Effector memory CD4-positive, alpha-beta T cell (primary cell): ENCODE measurements around the gene NSD1.
"Not testable (repeated sequence)": the region's sequence is repeated elsewhere in the genome, so short reads cannot be mapped to it uniquely, and the experiment has no call there.

Experiments used
- DNase-seq, 3 donors: peaks; one replicate each; pipeline ENCODE4 v3.0.0-alpha.2; 2020
- H3K27ac ChIP-seq: 2 replicates; pipeline ENCODE4 v1.7.0; 2013; ENCODE audit warnings: mild to moderate bottlenecking, low read length, moderate library complexity; ENCODE audit not compliant: insufficient read depth, poor library complexity, severe bottlenecking
- H3K27me3 ChIP-seq: replicated peaks from 2 replicates; pipeline ENCODE4 v1.7.0; 2013; ENCODE audit warnings: mild to moderate bottlenecking, low read length; ENCODE audit not compliant: insufficient read depth, control insufficient read depth, poor library complexity, severe bottlenecking
- H3K36me3 ChIP-seq: 2 replicates; pipeline ENCODE4 v1.7.0; 2013; ENCODE audit warnings: mild to moderate bottlenecking, low read length, moderate library complexity; ENCODE audit not compliant: control insufficient read depth, insufficient read depth
- H3K4me1 ChIP-seq: 2 replicates; pipeline ENCODE4 v1.7.0; 2013; ENCODE audit warnings: low read length, mild to moderate bottlenecking; ENCODE audit not compliant: control insufficient read depth, insufficient read depth, poor library complexity, severe bottlenecking
- H3K4me3 ChIP-seq: 2 replicates; pipeline ENCODE4 v1.7.0; 2013; ENCODE audit warnings: low read length, low read depth, mild to moderate bottlenecking; ENCODE audit not compliant: insufficient read depth, poor library complexity, severe bottlenecking
- H3K9me3 ChIP-seq: 2 replicates; pipeline ENCODE4 v1.7.0; 2013; ENCODE audit warnings: mild to moderate bottlenecking, low read length, moderate library complexity; ENCODE audit not compliant: control insufficient read depth

The NSD1 gene

GRCh38 chr5:177249761-177250537 lies 116.4 kb downstream of the NSD1 start:
- Histone ChIP-seq H3K27ac (no peak overlapping the region), H3K9me3 (no peaks in the 10 kb centered on the region), H3K36me3 (peaks cover 57% of the 10 kb centered on the region), H3K4me3 (no peak overlapping the region), H3K4me1 (no peaks in the 10 kb centered on the region), H3K27me3 (no peaks in the 10 kb centered on the region)
- DNase-seq = no peak

GRCh38 chr5:177253252-177253651 lies 119.7 kb downstream of the NSD1 start:
- Histone ChIP-seq H3K9me3 (no peaks in the 10 kb centered on the region), H3K36me3 (peaks cover 51% of the 10 kb centered on the region), H3K4me3 (no peak overlapping the region), H3K27ac (no peak overlapping the region), H3K27me3 (no peaks in the 10 kb centered on the region), H3K4me1 (no peaks in the 10 kb centered on the region)
- DNase-seq = no peak

GRCh38 chr5:177256296-177256695 lies 122.7 kb downstream of the NSD1 start:
- Histone ChIP-seq H3K4me1 (no peaks in the 10 kb centered on the region), H3K36me3 (peaks cover 63% of the 10 kb centered on the region), H3K9me3 (no peaks in the 10 kb centered on the region), H3K4me3 (no peak overlapping the region), H3K27ac (no peak overlapping the region), H3K27me3 (no peaks in the 10 kb centered on the region)
- DNase-seq = no peak

- not testable (repeated sequence) for H3K27ac ChIP-seq, H3K4me3 ChIP-seq, H3K9me3 ChIP-seq, H3K27me3 ChIP-seq, DNase-seq, H3K4me1 ChIP-seq
- H3K36me3 ChIP-seq = peaks cover 59% of the 10 kb centered on the region
Measured at GRCh38 chr5:177258711-177259110, 125.1 kb downstream of the NSD1 start.

- H3K4me3 ChIP-seq = no peak overlapping the region
- no peaks in the 10 kb centered on the region for H3K27me3 ChIP-seq
- no peak overlapping the region for H3K27ac ChIP-seq
- H3K36me3 ChIP-seq = peaks cover 57% of the 10 kb centered on the region
- no peaks in the 10 kb centered on the region for H3K4me1 ChIP-seq
- no peak for DNase-seq
- no peaks in the 10 kb centered on the region for H3K9me3 ChIP-seq
Measured at GRCh38 chr5:177260961-177261360, 127.4 kb downstream of the NSD1 start.

GRCh38 chr5:177261510-177261909 lies 127.9 kb downstream of the NSD1 start:
- H3K27ac ChIP-seq = no peak overlapping the region
- no peaks in the 10 kb centered on the region for H3K9me3 ChIP-seq

DNA sequence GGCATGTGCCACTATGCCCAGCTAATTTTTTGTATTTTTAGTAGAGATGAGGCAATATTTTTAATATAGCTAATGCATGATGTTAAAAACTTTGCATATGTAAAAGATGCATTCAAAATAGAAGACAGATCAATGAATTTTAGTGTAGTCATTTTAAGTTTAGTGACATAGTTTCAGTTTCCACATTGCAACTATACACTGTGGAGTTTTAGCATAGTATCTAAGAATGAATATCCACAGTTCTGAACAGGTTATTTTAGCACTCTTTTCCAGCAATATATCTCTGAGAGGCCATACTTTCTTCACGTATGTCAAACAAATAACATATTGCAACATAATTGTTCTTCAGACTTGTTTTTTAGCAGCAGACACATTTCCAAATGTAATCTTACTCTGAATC lies 130.6 kb downstream of the NSD1 start:
- peaks cover 53% of the 10 kb centered on the region for H3K36me3 ChIP-seq

More at GRCh38 chr5:177261510-177261909, 127.9 kb downstream of the NSD1 start:
- H3K36me3 ChIP-seq = peaks cover 60% of the 10 kb centered on the region
- H3K4me3 ChIP-seq = no peak overlapping the region
- H3K4me1 ChIP-seq = no peaks in the 10 kb centered on the region
- DNase-seq = no peak
- no peaks in the 10 kb centered on the region for H3K27me3 ChIP-seq

GRCh38 chr5:177265395-177265794 lies 131.8 kb downstream of the NSD1 start:
- no peak for DNase-seq
- Histone ChIP-seq H3K4me1 (no peaks in the 10 kb centered on the region), H3K9me3 (no peaks in the 10 kb centered on the region), H3K36me3 (peaks cover 54% of the 10 kb centered on the region), H3K27me3 (no peaks in the 10 kb centered on the region), H3K4me3 (no peak overlapping the region), H3K27ac (no peak overlapping the region)

More for the DNA sequence above, 130.6 kb downstream of the NSD1 start:
- Histone ChIP-seq H3K27ac (no peak overlapping the region), H3K4me3 (no peak overlapping the region), H3K4me1 (no peaks in the 10 kb centered on the region), H3K9me3 (no peaks in the 10 kb centered on the region), H3K27me3 (no peaks in the 10 kb centered on the region)
- DNase-seq = no peak

GRCh38 chr5:177269232-177269895 lies 135.8 kb downstream of the NSD1 start:
- no peaks in the 10 kb centered on the region for H3K4me1 ChIP-seq
- DNase-seq = no peak
- no peaks in the 10 kb centered on the region for H3K27me3 ChIP-seq
- H3K27ac ChIP-seq = no peak overlapping the region
- H3K4me3 ChIP-seq = no peak overlapping the region
- peaks cover 53% of the 10 kb centered on the region for H3K36me3 ChIP-seq
- no peaks in the 10 kb centered on the region for H3K9me3 ChIP-seq

DNA sequence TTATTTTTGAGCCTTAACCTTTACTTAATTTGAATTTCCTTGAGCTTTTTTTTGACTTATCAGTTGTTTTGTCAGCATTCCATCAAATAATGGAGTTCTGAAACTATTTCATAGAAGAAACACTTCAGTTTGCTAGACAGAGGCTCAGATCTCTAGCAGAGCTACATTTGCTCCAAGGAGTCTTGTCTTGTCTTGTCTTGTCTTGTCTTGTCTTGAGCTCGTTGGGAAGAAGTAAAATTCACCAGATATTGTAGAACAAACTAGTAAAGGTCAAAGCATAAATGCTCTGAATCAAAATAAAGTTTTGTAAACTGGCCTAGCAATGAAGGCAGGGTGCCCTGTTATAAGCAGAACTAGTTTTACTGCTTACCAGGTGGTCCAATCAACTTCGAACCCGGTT lies 136.4 kb downstream of the NSD1 start:
- Histone ChIP-seq H3K4me3 (no peak overlapping the region), H3K27ac (no peak overlapping the region), H3K4me1 (no peaks in the 10 kb centered on the region), H3K9me3 (no peaks in the 10 kb centered on the region), H3K27me3 (no peaks in the 10 kb centered on the region), H3K36me3 (peaks cover 53% of the 10 kb centered on the region)
- DNase-seq = no peak
